ENCODE data around the gene ZNF710. TPM values are rescaled to one million over a fixed set of nuclear protein-coding genes. Genes with fewer than 3 reads are reported as not detected.

Gene ZNF710
- polyA plus RNA-seq, 1 experiment, result 2.0 TPM

GRCh38 chr15:90090226-90090848 is 89.2 kb downstream of the ZNF710 start:
- Histone ChIP-seq H3K4me3 (ENCODE audit: low read depth, low read length) (no peak overlapping the region), H3K36me3 (ENCODE audit: control insufficient read depth, insufficient read depth, low read length) (peaks cover 24% of the 10 kb centered on the region), H3K27me3 (ENCODE audit: control insufficient read depth, insufficient read depth, low read length) (no peaks in the 10 kb centered on the region)
- ChIA-PET CTCF (interaction anchor here (0.6 kb wide), 1 partner anchor 192 kb away, joined by 3 read pairs; no protein-coding TSS in a partner anchor), POLR2A (no interaction called here)
- no peak for DNase-seq (ENCODE audit: low read depth)
- TF ChIP-seq CTCF (IDR thresholded peaks at IDR 0.05; ENCODE audit: insufficient read depth, low read depth, low read length), result no peak

DNA sequence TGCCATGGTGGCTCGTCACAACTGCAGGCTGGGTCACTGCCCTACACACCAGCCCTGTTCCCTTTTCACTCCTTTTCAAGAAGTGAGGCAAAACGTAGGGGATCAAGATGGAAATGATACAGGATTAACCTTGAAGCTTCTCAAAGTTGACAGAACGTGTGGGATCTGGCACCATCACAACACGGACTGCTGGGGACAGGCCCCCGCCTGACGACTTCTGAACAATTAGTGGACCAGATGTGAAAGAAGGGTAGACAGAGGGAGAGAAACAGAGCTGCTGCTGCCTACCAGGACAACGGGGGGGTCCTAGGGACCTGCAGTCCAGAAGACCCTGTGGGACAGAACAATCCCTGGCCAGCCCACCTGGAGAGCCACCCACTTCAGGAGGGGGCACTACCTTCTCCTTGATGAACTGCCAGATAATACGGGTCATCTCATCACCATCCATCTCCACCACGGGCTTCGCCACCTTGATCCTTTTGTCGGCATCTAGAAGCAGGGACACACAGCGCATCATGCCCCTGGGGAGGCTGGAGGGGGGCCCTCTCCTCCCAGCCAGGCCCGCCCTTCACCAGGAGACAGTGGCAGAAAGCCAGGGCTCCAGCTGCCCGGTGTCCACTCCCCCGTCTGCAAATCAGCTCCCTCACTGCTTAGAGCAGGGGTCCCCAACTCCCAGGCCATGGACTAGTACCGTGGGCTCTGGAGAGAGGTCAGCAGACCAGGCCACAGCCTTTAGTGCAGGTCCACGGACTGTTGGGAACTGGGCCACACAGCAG is 90.2 kb downstream of the ZNF710 start:
- H3K4me3 ChIP-seq (ENCODE audit: low read depth, low read length), result no peak overlapping the region
- DNase-seq (ENCODE audit: low read depth), result no peak
- no peak for TF ChIP-seq CTCF (IDR thresholded peaks at IDR 0.05; ENCODE audit: insufficient read depth, low read depth, low read length)
- POLR2A ChIA-PET, result no interaction called here
- no peaks in the 10 kb centered on the region for H3K27me3 ChIP-seq (ENCODE audit: control insufficient read depth, insufficient read depth, low read length)
- CTCF ChIA-PET, result interaction anchor here (0.7 kb wide), 1 partner anchor 339 kb away, joined by 3 read pairs; no protein-coding TSS in a partner anchor
- H3K36me3 ChIP-seq (ENCODE audit: control insufficient read depth, insufficient read depth, low read length), result peaks cover 24% of the 10 kb centered on the region

DNA sequence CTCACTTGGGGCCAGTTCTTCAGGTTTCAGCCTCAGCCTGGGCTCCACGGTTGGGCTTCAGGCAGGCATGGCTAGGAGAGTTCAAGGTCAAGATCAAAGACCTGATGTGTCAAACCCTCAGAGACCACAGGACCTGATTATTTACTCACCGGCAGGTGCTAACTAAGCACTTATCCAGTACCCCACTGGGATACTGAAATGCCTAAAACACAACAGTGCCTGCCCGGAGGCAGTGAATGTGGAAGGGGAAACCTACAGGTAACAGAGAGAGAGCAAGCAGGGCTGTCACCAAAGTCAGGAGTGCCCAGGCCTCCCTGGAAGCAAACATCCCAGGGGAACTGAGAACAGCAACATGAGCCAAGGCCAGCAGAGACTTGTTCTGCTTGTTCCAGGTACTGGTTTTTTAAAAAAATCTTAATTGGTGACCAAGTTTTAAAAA is 94.4 kb downstream of the ZNF710 start:
- ChIA-PET CTCF (no interaction called here), POLR2A (no interaction called here)
- no peaks in the 10 kb centered on the region for H3K27me3 ChIP-seq (ENCODE audit: control insufficient read depth, insufficient read depth, low read length)
- peaks cover 4% of the 10 kb centered on the region for H3K36me3 ChIP-seq (ENCODE audit: control insufficient read depth, insufficient read depth, low read length)
- no peak for TF ChIP-seq CTCF (IDR thresholded peaks at IDR 0.05; ENCODE audit: insufficient read depth, low read depth, low read length)
- DNase-seq (ENCODE audit: low read depth), result no peak
- H3K4me3 ChIP-seq (ENCODE audit: low read depth, low read length), result no peak overlapping the region

GRCh38 chr15:90097475-90097874 is 96.4 kb downstream of the ZNF710 start:
- no peak for TF ChIP-seq CTCF (IDR thresholded peaks at IDR 0.05; ENCODE audit: insufficient read depth, low read depth, low read length)
- CTCF ChIA-PET, result no interaction called here
- Histone ChIP-seq H3K36me3 (ENCODE audit: control insufficient read depth, insufficient read depth, low read length) (no peaks in the 10 kb centered on the region), H3K4me3 (ENCODE audit: low read depth, low read length) (no peak overlapping the region), H3K27me3 (ENCODE audit: control insufficient read depth, insufficient read depth, low read length) (no peaks in the 10 kb centered on the region)
- POLR2A ChIA-PET, result no interaction called here
- DNase-seq (ENCODE audit: low read depth), result no peak

- POLR2A ChIA-PET, result no interaction called here
- Histone ChIP-seq H3K27me3 (ENCODE audit: control insufficient read depth, insufficient read depth, low read length) (no peaks in the 10 kb centered on the region), H3K36me3 (ENCODE audit: control insufficient read depth, insufficient read depth, low read length) (no peaks in the 10 kb centered on the region), H3K4me3 (ENCODE audit: low read depth, low read length) (no peak overlapping the region)
- TF ChIP-seq CTCF (IDR thresholded peaks at IDR 0.05; ENCODE audit: insufficient read depth, low read depth, low read length), result no peak
- CTCF ChIA-PET, result interaction anchor here (0.7 to 3.9 kb wide), 6 partner anchors 8 to 134 kb away, joined by 3 to 19 read pairs (median 4); partner anchors contain the start of genes CIB1 and GDPGP1
- no peak for DNase-seq (ENCODE audit: low read depth)
These were observed 98.1 kb downstream of the ZNF710 start for GRCh38 chr15:90099072-90099867.

All from BJ (cell line).